CD4-positive, alpha-beta T cell treated with Interferon gamma for 1 hour (primary cell): ENCODE measurements around the gene CUL9.
A peak's percentile ranks its signal among the peaks of the same experiment; 100 is the strongest.

ENCODE experiments used
- DNase-seq: peaks from one replicate; pipeline ENCODE4 v3.0.0-alpha.2; 2020

CUL9 gene

GRCh38 chr6:43202451-43202850 is 20.5 kb downstream of the CUL9 start:
- DNase-seq: no peak

- DNase-seq: no peak
These were observed 21.2 kb downstream of the CUL9 start for GRCh38 chr6:43203029-43203717.

GRCh38 chr6:43203718-43204095 is 21.7 kb downstream of the CUL9 start:
- no peak for DNase-seq

- DNase-seq: no peak
These were observed 22.5 kb downstream of the CUL9 start for GRCh38 chr6:43204271-43205105.

- DNase-seq: no peak
These were observed 23.9 kb downstream of the CUL9 start for GRCh38 chr6:43205849-43206248.

GRCh38 chr6:43207286-43207685 is 25.3 kb downstream of the CUL9 start:
- DNase-seq: no peak

GRCh38 chr6:43211955-43212354 is 30.0 kb downstream of the CUL9 start:
- no peak for DNase-seq

GRCh38 chr6:43213431-43213830 is 31.4 kb downstream of the CUL9 start:
- no peak for DNase-seq

- no peak for DNase-seq
These were observed 33.1 kb downstream of the CUL9 start for GRCh38 chr6:43215066-43215465.

- DNase-seq: no peak
These were observed 34.2 kb downstream of the CUL9 start for GRCh38 chr6:43216200-43216599.

- no peak for DNase-seq
These were observed 35.4 kb downstream of the CUL9 start for GRCh38 chr6:43217351-43217750.

GRCh38 chr6:43219119-43219518 is 37.1 kb downstream of the CUL9 start:
- DNase-seq: no peak

GRCh38 chr6:43219814-43220213 is 37.8 kb downstream of the CUL9 start:
- no peak for DNase-seq

GRCh38 chr6:43220439-43220951 is 38.5 kb downstream of the CUL9 start:
- DNase-seq: no peak

- no peak for DNase-seq
These were observed 39.3 kb downstream of the CUL9 start for GRCh38 chr6:43221046-43221972.

GRCh38 chr6:43222418-43223059 is 40.5 kb downstream of the CUL9 start:
- DNase-seq: no peak

- no peak for DNase-seq
These were observed 41.2 kb downstream of the CUL9 start for GRCh38 chr6:43223175-43223574.

GRCh38 chr6:43226192-43226851 is 44.3 kb downstream of the CUL9 start:
- DNase-seq: no peak

- DNase-seq: peak; percentile 77
These were observed 47.2 kb downstream of the CUL9 start, which contains the start of gene DNPH1 for GRCh38 chr6:43228951-43229802. TSS of gene DNPH1 (minus strand) at chr6:43229481. CDS start at chr6:43229456, 25 bp downstream.

- DNase-seq: no peak
These were observed 48.0 kb downstream of the CUL9 start for GRCh38 chr6:43229803-43230620.
